GM18520 (cell line): ENCODE data around the gene SLC25A28.
A peak's percentile ranks its signal among the peaks of the same experiment; 100 is the strongest.

Experiments used
- ATAC-seq: cut with Tn5 transposase; IDR thresholded peaks from one replicate; pipeline ENCODE4 v1.9.1; 2021; ENCODE audit not compliant: unreplicated experiment

Gene SLC25A28

GRCh38 chr10:99619851-99620710, at the start of gene SLC25A28:
Gene SLC25A28, minus strand, starts transcription at chr10:99620439. Its CDS starts 104 bp downstream, at chr10:99620335.
- ATAC-seq: no peak

- ATAC-seq: no peak
Measured at GRCh38 chr10:99667108-99667751, 47.0 kb upstream of the SLC25A28 start.

- ATAC-seq: no peak
Measured at GRCh38 chr10:99665304-99665703, 45.1 kb upstream of the SLC25A28 start.

GRCh38 chr10:99661377-99661763, 41.1 kb upstream of the SLC25A28 start:
- ATAC-seq: no peak

GRCh38 chr10:99660662-99661376, 40.6 kb upstream of the SLC25A28 start:
- ATAC-seq: no peak

- no peak for ATAC-seq
Measured at GRCh38 chr10:99659868-99660366, 39.7 kb upstream of the SLC25A28 start.

GRCh38 chr10:99659031-99659867, 39.0 kb upstream of the SLC25A28 start, which contains the start of gene ENTPD7:
Gene ENTPD7, plus strand, starts transcription at chr10:99659509. Its CDS starts 448 bp downstream, at chr10:99659957.
- peak; percentile 98 for ATAC-seq

- ATAC-seq: no peak
Measured at GRCh38 chr10:99658622-99659030, 38.4 kb upstream of the SLC25A28 start.

- no peak for ATAC-seq
Measured at GRCh38 chr10:99656199-99657064, 36.2 kb upstream of the SLC25A28 start.

GRCh38 chr10:99654390-99655175, 34.3 kb upstream of the SLC25A28 start:
- no peak for ATAC-seq

GRCh38 chr10:99652800-99653390, 32.7 kb upstream of the SLC25A28 start:
- ATAC-seq: no peak

- ATAC-seq: no peak
Measured at GRCh38 chr10:99648717-99649116, 28.5 kb upstream of the SLC25A28 start.

GRCh38 chr10:99647601-99648151, 27.4 kb upstream of the SLC25A28 start:
- ATAC-seq: no peak

- no peak for ATAC-seq
Measured at GRCh38 chr10:99633832-99634231, 13.6 kb upstream of the SLC25A28 start.

GRCh38 chr10:99631496-99631895, 11.3 kb upstream of the SLC25A28 start:
- ATAC-seq: no peak

- no peak for ATAC-seq
Measured at GRCh38 chr10:99630991-99631390, 10.8 kb upstream of the SLC25A28 start.

GRCh38 chr10:99630433-99630832, 10.2 kb upstream of the SLC25A28 start:
- no peak for ATAC-seq

GRCh38 chr10:99629625-99629978, 9.4 kb upstream of the SLC25A28 start:
- no peak for ATAC-seq
